Suprapubic skin (tissue), 4 donors: ENCODE results near the gene RALGAPA2. TPM values are rescaled to one million over a fixed set of nuclear protein-coding genes. Genes with fewer than 3 reads are reported as not detected.

Experiments used
- DNase-seq, 2 donors: peaks; one replicate each; pipeline ENCODE4 v3.0.0-alpha.2; 2019; ENCODE audit warnings: low spot score in 2 of 2
- H3K27ac ChIP-seq: fragments of 200-600 bp; sonication (generic); one replicate; pipeline ENCODE4 v1.5.1; 2019
- H3K27me3 ChIP-seq: fragments of 200-600 bp; sonication (generic); one replicate; pipeline ENCODE4 v1.5.1; 2019
- H3K36me3 ChIP-seq: fragments of 200-600 bp; sonication (generic); one replicate; pipeline ENCODE4 v1.5.1; 2019
- H3K4me1 ChIP-seq: fragments of 200-600 bp; sonication (generic); one replicate; pipeline ENCODE4 v1.5.1; 2019
- H3K4me3 ChIP-seq: fragments of 200-600 bp; sonication (generic); one replicate; pipeline ENCODE4 v1.5.1; 2019; ENCODE audit warnings: mild to moderate bottlenecking
- H3K9me3 ChIP-seq: fragments of 200-600 bp; sonication (generic); one replicate; pipeline ENCODE4 v1.5.1; 2019
- CTCF ChIP-seq, 2 donors: fragments of 200-600 bp in 1 of 2; fragments of 450-650 bp in 1 of 2; sonication (generic) in 1 of 2; IDR thresholded peaks; one replicate each; pipeline ENCODE4 v1.5.1; 2016 to 2019; ENCODE audit warnings: antibody characterized with exemption in 2 of 2, mild to moderate bottlenecking in 1 of 2, moderate library complexity in 1 of 2
- EP300 ChIP-seq: sonication (generic); formaldehyde crosslinking; IDR thresholded peaks from one replicate; pipeline ENCODE4 v1.6.1; 2017; ENCODE audit warnings: antibody characterized with exemption
- POLR2A ChIP-seq, 2 donors: fragments of 450-650 bp; IDR thresholded peaks; one replicate each; pipeline ENCODE4 v1.6.1; 2017; ENCODE audit warnings: antibody characterized with exemption in 2 of 2, mild to moderate bottlenecking in 2 of 2, moderate library complexity in 2 of 2
- POLR2AphosphoS5 ChIP-seq, 3 donors: sonication (generic); formaldehyde crosslinking; IDR thresholded peaks; one replicate each; pipeline ENCODE4 v1.6.1; 2017; ENCODE audit warnings: antibody characterized with exemption in 3 of 3
- WGBS: methylation state at CpG from one replicate; pipeline ENCODE4 v1.1.5; 2018; 5-methylcytosine and 5-hydroxymethylcytosine counted together
- total RNA-seq, 4 donors: library from RNA; depleted of rRNA; stranded (reverse); fragments of >200 nt; gene quantifications; one replicate each; pipeline ENCODE4 v1.1.0, GENCODE V29; 2016

Gene RALGAPA2
- total RNA-seq, 4 donors from 2014 or later: 51.9 to 97.8 (median 72.0) TPM

GRCh38 chr20:20582734-20583133 is 129.7 kb downstream of the RALGAPA2 start:
- Histone ChIP-seq H3K27me3 (no peaks in the 10 kb centered on the region), H3K4me3 (no peak overlapping the region), H3K27ac (no peak overlapping the region), H3K4me1 (no peaks in the 10 kb centered on the region), H3K9me3 (no peaks in the 10 kb centered on the region), H3K36me3 (peaks cover 44% of the 10 kb centered on the region)
- 95% methylated on average over 2 of the region's 2 CpGs for WGBS
- no peak for DNase-seq
- TF ChIP-seq POLR2AphosphoS5 (IDR thresholded peaks at IDR 0.05) (no peak), EP300 (no peak), POLR2A (IDR thresholded peaks at IDR 0.05) (no peak), CTCF (IDR thresholded peaks at IDR 0.05) (no peak)

- TF ChIP-seq CTCF (IDR thresholded peaks at IDR 0.05) (no peak), POLR2A (IDR thresholded peaks at IDR 0.05) (no peak), EP300 (no peak), POLR2AphosphoS5 (IDR thresholded peaks at IDR 0.05) (no peak)
- DNase-seq: no peak
- no peaks in the 10 kb centered on the region for H3K4me1 ChIP-seq
- H3K36me3 ChIP-seq: peaks cover 52% of the 10 kb centered on the region
- no peak overlapping the region for H3K27ac ChIP-seq
- no peaks in the 10 kb centered on the region for H3K27me3 ChIP-seq
- 95% methylated on average over 1 of the region's 1 CpG for WGBS
- no peaks in the 10 kb centered on the region for H3K9me3 ChIP-seq
- no peak overlapping the region for H3K4me3 ChIP-seq
These were observed 132.3 kb downstream of the RALGAPA2 start for GRCh38 chr20:20580139-20580538.

GRCh38 chr20:20578838-20579237 is 133.6 kb downstream of the RALGAPA2 start:
- H3K36me3 ChIP-seq: peaks cover 54% of the 10 kb centered on the region
- no peak for DNase-seq
- H3K9me3 ChIP-seq: no peaks in the 10 kb centered on the region
- H3K27ac ChIP-seq: no peak overlapping the region
- 80% methylated on average over 2 of the region's 2 CpGs for WGBS
- H3K4me3 ChIP-seq: no peak overlapping the region
- no peaks in the 10 kb centered on the region for H3K27me3 ChIP-seq
- TF ChIP-seq POLR2A (IDR thresholded peaks at IDR 0.05): no peak
- TF ChIP-seq POLR2AphosphoS5 (IDR thresholded peaks at IDR 0.05): no peak
- TF ChIP-seq EP300: no peak
- TF ChIP-seq CTCF (IDR thresholded peaks at IDR 0.05): no peak
- H3K4me1 ChIP-seq: no peaks in the 10 kb centered on the region

GRCh38 chr20:20573797-20574196 is 138.6 kb downstream of the RALGAPA2 start:
- no peaks in the 10 kb centered on the region for H3K4me1 ChIP-seq
- WGBS: 90% methylated on average over 2 of the region's 2 CpGs
- peaks cover 42% of the 10 kb centered on the region for H3K36me3 ChIP-seq
- TF ChIP-seq CTCF (IDR thresholded peaks at IDR 0.05) (no peak), POLR2AphosphoS5 (IDR thresholded peaks at IDR 0.05) (no peak), EP300 (no peak), POLR2A (IDR thresholded peaks at IDR 0.05) (no peak)
- H3K27me3 ChIP-seq: no peaks in the 10 kb centered on the region
- H3K27ac ChIP-seq: no peak overlapping the region
- no peak for DNase-seq
- no peaks in the 10 kb centered on the region for H3K9me3 ChIP-seq
- H3K4me3 ChIP-seq: no peak overlapping the region

- H3K36me3 ChIP-seq: peaks cover 32% of the 10 kb centered on the region
- no peak for DNase-seq
- no peak overlapping the region for H3K4me3 ChIP-seq
- TF ChIP-seq POLR2A (IDR thresholded peaks at IDR 0.05) (no peak), EP300 (no peak), CTCF (IDR thresholded peaks at IDR 0.05) (no peak), POLR2AphosphoS5 (IDR thresholded peaks at IDR 0.05) (no peak)
- no peaks in the 10 kb centered on the region for H3K4me1 ChIP-seq
- no peak overlapping the region for H3K27ac ChIP-seq
- no peaks in the 10 kb centered on the region for H3K9me3 ChIP-seq
- H3K27me3 ChIP-seq: no peaks in the 10 kb centered on the region
- WGBS: 63% methylated on average over 6 of the region's 6 CpGs
These were observed 141.2 kb downstream of the RALGAPA2 start for GRCh38 chr20:20571068-20571780.
